Trophoblast cell (in vitro differentiated cells and primary cell): ENCODE data around the gene GHDC.

Experiments
- DNase-seq, 2 donors: peaks; one replicate each; pipeline ENCODE4 v3.0.0-alpha.2; 2016
- H2AFZ ChIP-seq: 2 replicates; pipeline ENCODE4 v1.6.1; 2013; ENCODE audit warnings: low read length, moderate library complexity, mild to moderate bottlenecking; ENCODE audit not compliant: insufficient read depth, poor library complexity
- H2AK5ac ChIP-seq: 2 replicates; pipeline ENCODE4 v1.6.1; 2013; ENCODE audit warnings: mild to moderate bottlenecking, low read length
- H2BK120ac ChIP-seq: 2 replicates; pipeline ENCODE4 v1.6.1; 2013; ENCODE audit warnings: low read length, mild to moderate bottlenecking, moderate library complexity; ENCODE audit not compliant: insufficient read depth, poor library complexity
- H2BK12ac ChIP-seq: 2 replicates; pipeline ENCODE4 v1.6.1; 2013; ENCODE audit warnings: mild to moderate bottlenecking, low read length, moderate library complexity
- H2BK5ac ChIP-seq: 2 replicates; pipeline ENCODE4 v1.6.1; 2013; ENCODE audit warnings: low read length, low read depth, moderate library complexity, mild to moderate bottlenecking; ENCODE audit not compliant: poor library complexity
- H3K14ac ChIP-seq: 2 replicates; pipeline ENCODE4 v1.6.1; 2013; ENCODE audit warnings: mild to moderate bottlenecking, low read length
- H3K18ac ChIP-seq: 2 replicates; pipeline ENCODE4 v1.6.1; 2013; ENCODE audit warnings: mild to moderate bottlenecking, low read length
- H3K23ac ChIP-seq: 2 replicates; pipeline ENCODE4 v1.6.1; 2013; ENCODE audit warnings: low read length
- H3K27ac ChIP-seq: 2 replicates; pipeline ENCODE4 v1.5.1; 2013; ENCODE audit warnings: low read depth, mild to moderate bottlenecking, inconsistent platforms, low read length, moderate library complexity
- H3K27me3 ChIP-seq: 2 replicates; pipeline ENCODE4 v1.6.1; 2013; ENCODE audit warnings: inconsistent platforms, mild to moderate bottlenecking, low read length, moderate library complexity; ENCODE audit not compliant: insufficient read depth
- H3K36me3 ChIP-seq, 2 experiments: 1 replicate in 1 of 2; 2 replicates in 1 of 2; pipeline ENCODE4 v1.6.1; 2013; ENCODE audit warnings: low read length in 2 of 2, mild to moderate bottlenecking in 2 of 2, moderate library complexity in 1 of 2; ENCODE audit not compliant: insufficient read depth in 2 of 2, control insufficient read depth in 1 of 2
- H3K4ac ChIP-seq: 2 replicates; pipeline ENCODE4 v1.6.1; 2013; ENCODE audit warnings: low read depth, mild to moderate bottlenecking, low read length, moderate library complexity
- H3K4me1 ChIP-seq, 2 experiments: 1 replicate in 1 of 2; 2 replicates in 1 of 2; pipeline ENCODE4 v1.6.1; 2013; ENCODE audit warnings: low read length in 2 of 2, mild to moderate bottlenecking in 2 of 2, moderate library complexity in 1 of 2; ENCODE audit not compliant: insufficient read depth in 2 of 2, control insufficient read depth in 1 of 2
- H3K4me2 ChIP-seq: 2 replicates; pipeline ENCODE4 v1.6.1; 2013; ENCODE audit warnings: inconsistent platforms, mild to moderate bottlenecking, low read length, moderate library complexity
- H3K4me3 ChIP-seq: 2 replicates; pipeline ENCODE4 v1.5.1; 2013; ENCODE audit warnings: mild to moderate bottlenecking, low read depth, low read length, inconsistent platforms
- H3K79me1 ChIP-seq: one replicate; pipeline ENCODE4 v1.6.1; 2013; ENCODE audit warnings: low read length
- H3K79me2 ChIP-seq: 2 replicates; pipeline ENCODE4 v1.6.1; 2013; ENCODE audit warnings: low read length, mild to moderate bottlenecking; ENCODE audit not compliant: control insufficient read depth, insufficient read depth, poor library complexity
- H3K9ac ChIP-seq: 2 replicates; pipeline ENCODE4 v1.6.1; 2013; ENCODE audit warnings: mild to moderate bottlenecking, low read length
- H3K9me3 ChIP-seq: 2 replicates; pipeline ENCODE4 v1.6.1; 2013; ENCODE audit warnings: low read depth, mild to moderate bottlenecking, control low read depth, inconsistent platforms, low read length; ENCODE audit not compliant: insufficient read depth
- H4K12ac ChIP-seq: 2 replicates; pipeline ENCODE4 v1.6.1; 2013; ENCODE audit warnings: low read depth, mild to moderate bottlenecking, low read length, moderate library complexity
- H4K8ac ChIP-seq: 2 replicates; pipeline ENCODE4 v1.6.1; 2013; ENCODE audit warnings: low read depth, mild to moderate bottlenecking, low read length, moderate library complexity
- H4K91ac ChIP-seq: one replicate; pipeline ENCODE4 v1.6.1; 2013; ENCODE audit warnings: low read depth, mild to moderate bottlenecking, low read length, moderate library complexity
- WGBS: extraction: QIAGEN DNeasy Blood & Tissue Kit; methylation state at CpG from one replicate; pipeline ENCODE4 v1.1.7; 2013; ENCODE audit warnings: missing lambda C conversion rate; ENCODE audit not compliant: insufficient read length, insufficient coverage; ENCODE audit errors: extremely low coverage; 5-methylcytosine and 5-hydroxymethylcytosine counted together

Gene GHDC

GRCh38 chr17:42159796-42160530 lies 34.3 kb downstream of the GHDC start:
- Histone ChIP-seq H3K14ac (no peak overlapping the region), H4K91ac (no peak overlapping the region), H2BK5ac (no peak overlapping the region), H3K4ac (no peak overlapping the region), H3K4me2 (no peak overlapping the region), H3K79me2 (no peaks in the 10 kb centered on the region), H4K12ac (no peak overlapping the region), H2BK120ac (no peak overlapping the region), H3K9me3 (peaks cover 2% of the 10 kb centered on the region), H3K27ac (no peak overlapping the region), H3K36me3 (no peaks in the 10 kb centered on the region), H3K4me3 (no peak overlapping the region), H3K79me1 (peaks cover 3% of the 10 kb centered on the region), H3K9ac (no peak overlapping the region), H3K27me3 (no peaks in the 10 kb centered on the region), H3K18ac (no peak overlapping the region), H4K8ac (no peak overlapping the region), H2BK12ac (no peak overlapping the region), H2AK5ac (no peak overlapping the region), H3K4me1 (peaks cover 7 to 8% of the 10 kb centered on the region in 2 experiments), H2AFZ (no peak overlapping the region), H3K23ac (no peak overlapping the region)
- no peak for DNase-seq
- WGBS, result no CpG with 5 or more reads among the region's 14 CpGs

- Histone ChIP-seq H3K4me3 (peak overlapping the region; percentile 55), H4K8ac (peak overlapping the region; percentile 56), H3K4ac (no peak overlapping the region), H3K23ac (no peak overlapping the region), H4K91ac (peak overlapping the region; percentile 28), H3K27me3 (no peaks in the 10 kb centered on the region), H3K79me2 (peaks cover 13% of the 10 kb centered on the region), H3K18ac (peak overlapping the region; percentile 25), H3K27ac (no peak overlapping the region), H3K4me2 (peak overlapping the region; percentile 62), H3K36me3 (peaks cover 4 to 7% of the 10 kb centered on the region in 2 experiments), H3K79me1 (peaks cover 8% of the 10 kb centered on the region), H2BK12ac (no peak overlapping the region), H3K4me1 (peaks cover 8 to 18% of the 10 kb centered on the region in 2 experiments), H3K9ac (no peak overlapping the region), H3K9me3 (no peaks in the 10 kb centered on the region), H4K12ac (peak overlapping the region; percentile 67), H3K14ac (peak overlapping the region; percentile 53), H2AK5ac (no peak overlapping the region), H2AFZ (peak overlapping the region; percentile 37), H2BK120ac (peak overlapping the region; percentile 4), H2BK5ac (no peak overlapping the region)
- no CpG with 5 or more reads among the region's 17 CpGs for WGBS
- peak in 1 of 2 donors; percentile 40 for DNase-seq
These were observed 38.7 kb downstream of the GHDC start for GRCh38 chr17:42155614-42156045.

GRCh38 chr17:42153919-42154742 lies 40.2 kb downstream of the GHDC start:
- H2AK5ac ChIP-seq, result peak overlapping the region; percentile 61
- no peaks in the 10 kb centered on the region for H3K27me3 ChIP-seq
- peaks cover 13% of the 10 kb centered on the region for H3K79me2 ChIP-seq
- H3K4me3 ChIP-seq, result peak overlapping the region; percentile 94
- H3K4me2 ChIP-seq, result peak overlapping the region; percentile 81
- peak overlapping the region; percentile 9 for H2BK120ac ChIP-seq
- H2AFZ ChIP-seq, result peak overlapping the region; percentile 32
- peak overlapping the region; percentile 62 for H3K27ac ChIP-seq
- WGBS, result no CpG with 5 or more reads among the region's 15 CpGs
- H3K36me3 ChIP-seq, result peaks cover 4 to 13% of the 10 kb centered on the region in 2 experiments
- peak overlapping the region; percentile 68 for H4K91ac ChIP-seq
- peak overlapping the region; percentile 50 for H3K18ac ChIP-seq
- no peak overlapping the region for H2BK12ac ChIP-seq
- H3K4me1 ChIP-seq, result peaks cover 8 to 18% of the 10 kb centered on the region in 2 experiments
- peak in 1 of 2 donors; percentile 29 for DNase-seq
- peak overlapping the region; percentile 95 for H3K9ac ChIP-seq
- H3K9me3 ChIP-seq, result no peaks in the 10 kb centered on the region
- peak overlapping the region; percentile 64 for H3K4ac ChIP-seq
- no peak overlapping the region for H3K23ac ChIP-seq
- H4K12ac ChIP-seq, result peak overlapping the region; percentile 37
- peak overlapping the region; percentile 49 for H2BK5ac ChIP-seq
- peak overlapping the region; percentile 90 for H4K8ac ChIP-seq
- peak overlapping the region; percentile 74 for H3K14ac ChIP-seq
- H3K79me1 ChIP-seq, result peaks cover 8% of the 10 kb centered on the region

GRCh38 chr17:42146911-42147607 lies 47.2 kb downstream of the GHDC start:
- Histone ChIP-seq H3K79me1 (no peaks in the 10 kb centered on the region), H3K23ac (peak overlapping the region; percentile 53), H3K36me3 (peaks cover 15 to 19% of the 10 kb centered on the region in 2 experiments), H3K4ac (no peak overlapping the region), H3K4me3 (no peak overlapping the region), H2BK120ac (no peak overlapping the region), H4K12ac (no peak overlapping the region), H3K27ac (no peak overlapping the region), H3K4me2 (no peak overlapping the region), H3K9ac (no peak overlapping the region), H3K27me3 (no peaks in the 10 kb centered on the region), H3K9me3 (no peaks in the 10 kb centered on the region), H4K8ac (no peak overlapping the region), H4K91ac (no peak overlapping the region), H3K18ac (no peak overlapping the region), H3K14ac (no peak overlapping the region), H2BK12ac (no peak overlapping the region), H2AFZ (no peak overlapping the region), H2BK5ac (no peak overlapping the region), H3K4me1 (peaks cover 9% of the 10 kb centered on the region in 2 experiments), H2AK5ac (no peak overlapping the region), H3K79me2 (no peaks in the 10 kb centered on the region)
- WGBS, result no CpG with 5 or more reads among the region's 13 CpGs
- DNase-seq, result no peak
